Measurements from ENCODE around the gene MKKS. TPM values are rescaled to one million over a fixed set of nuclear protein-coding genes. Genes with fewer than 3 reads are reported as not detected.

Gene MKKS
- total RNA-seq, 1 donor from 2014 or later, result 12.1 TPM

DNA sequence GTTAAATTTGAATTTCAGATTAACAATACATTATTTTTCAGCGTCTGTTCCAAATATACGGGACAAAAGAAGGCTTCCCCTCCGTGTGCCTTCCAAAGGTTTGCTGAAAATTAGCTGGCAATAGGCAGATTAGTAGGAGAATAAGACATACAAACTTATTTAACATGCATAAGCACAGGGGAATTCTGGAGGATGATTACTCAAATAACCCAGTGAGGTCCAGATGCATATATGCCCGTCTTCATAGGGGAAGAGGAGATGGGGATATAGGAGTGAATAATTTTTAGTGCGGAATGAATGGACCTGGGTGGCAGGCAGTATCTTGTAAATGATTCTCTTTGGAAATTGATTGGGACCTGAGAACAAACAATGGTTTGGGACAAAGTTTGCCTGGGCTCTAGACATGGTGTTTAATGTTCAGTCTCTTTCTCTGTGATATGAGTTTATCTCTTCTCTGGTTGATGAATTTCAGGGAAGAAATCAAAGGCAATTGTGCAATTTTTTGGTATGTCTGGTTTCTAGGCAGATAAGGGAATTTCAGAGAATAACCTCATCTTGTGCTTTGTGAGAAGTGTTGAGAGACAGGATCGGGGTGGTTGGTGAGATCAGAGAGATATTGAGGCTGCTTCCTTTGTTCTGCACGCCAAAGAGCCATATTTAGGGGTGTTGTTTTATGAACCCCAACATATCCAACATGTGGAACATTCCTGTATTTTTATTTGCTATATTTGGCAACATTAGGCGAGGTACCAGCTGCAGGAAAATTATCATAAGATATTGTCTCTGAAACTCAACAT, 63.7 kb downstream of the MKKS start:
- ATAC-seq (peak; percentile 77), DNase-seq (ENCODE audit: low spot score) (peak; percentile 50)

DNA sequence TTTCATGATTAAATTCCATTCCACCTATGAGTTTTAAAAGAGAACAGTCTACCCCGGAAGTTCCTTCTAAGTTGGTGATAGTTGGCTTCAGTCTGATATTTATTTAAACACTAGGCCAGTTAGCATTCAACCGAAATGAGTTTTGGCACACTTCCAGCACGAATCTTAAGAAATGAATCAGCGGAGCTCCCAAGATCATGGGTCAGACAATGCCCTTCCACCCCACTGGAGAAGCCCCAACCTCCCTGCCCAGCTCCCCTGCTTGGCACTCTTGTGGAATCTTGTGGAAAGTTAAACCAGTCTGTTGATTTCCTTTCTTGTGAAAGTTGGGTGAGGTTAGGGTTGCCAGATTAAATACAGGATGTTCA, 64.3 kb downstream of the MKKS start:
- DNase-seq (ENCODE audit: low spot score), result peak; percentile 62
- peak; percentile 59 for ATAC-seq

DNA sequence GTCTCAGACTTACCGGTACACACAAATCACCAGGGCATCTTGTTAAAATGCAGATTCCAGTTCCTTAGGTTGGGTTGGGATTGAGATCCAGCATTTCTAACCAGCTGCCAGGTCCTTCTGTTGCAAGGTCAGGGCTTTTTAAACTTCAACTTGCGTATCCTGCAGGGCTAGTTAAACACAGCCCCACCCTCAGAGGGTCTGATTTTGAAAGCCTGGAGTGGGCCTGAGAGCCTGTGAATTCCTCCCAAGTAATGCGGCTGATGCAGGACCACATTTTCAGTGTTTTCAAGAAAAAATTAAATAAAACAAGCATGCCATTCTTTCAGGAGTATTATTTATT, 65.3 kb downstream of the MKKS start:
- DNase-seq (ENCODE audit: low spot score), result no peak
- peak; percentile 3 for ATAC-seq

DNA sequence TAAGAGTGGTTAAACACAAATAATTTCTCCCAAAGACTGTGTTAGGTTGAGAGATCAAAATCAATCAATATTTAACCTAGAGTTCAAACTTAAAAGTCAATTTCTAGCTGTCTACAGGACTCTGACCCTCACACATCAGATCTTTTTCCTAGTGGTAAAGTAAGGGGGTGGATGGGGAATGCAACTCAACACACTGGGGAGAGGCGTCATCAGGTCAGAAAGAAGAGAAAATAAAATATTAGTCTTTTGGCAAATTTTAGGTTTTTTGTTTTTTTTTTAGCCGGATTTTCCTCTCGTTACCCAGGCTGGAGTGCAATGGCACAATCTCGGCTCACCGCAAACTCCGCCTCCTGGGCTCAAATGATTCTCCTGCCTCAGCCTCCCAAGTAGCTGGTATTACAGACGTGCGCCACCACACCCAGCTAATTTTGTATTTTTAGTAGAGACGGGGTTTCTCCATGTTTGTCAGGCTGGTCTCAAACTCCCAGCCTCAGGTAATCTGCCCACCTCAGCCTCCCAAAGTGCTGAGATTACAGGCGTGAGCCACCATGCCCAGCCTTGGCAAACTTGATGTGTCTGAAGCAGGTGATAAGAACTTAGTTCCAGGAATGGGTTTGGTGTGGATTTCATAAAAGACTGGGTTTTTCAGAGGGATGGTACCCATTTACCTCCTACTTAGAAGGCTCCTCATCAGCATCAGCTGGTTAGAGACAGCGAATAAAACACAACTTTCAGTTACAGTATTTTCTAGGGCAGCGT, 65.9 kb downstream of the MKKS start:
- DNase-seq (ENCODE audit: low spot score) (peak; percentile 50), ATAC-seq (peak; percentile 78)

DNA sequence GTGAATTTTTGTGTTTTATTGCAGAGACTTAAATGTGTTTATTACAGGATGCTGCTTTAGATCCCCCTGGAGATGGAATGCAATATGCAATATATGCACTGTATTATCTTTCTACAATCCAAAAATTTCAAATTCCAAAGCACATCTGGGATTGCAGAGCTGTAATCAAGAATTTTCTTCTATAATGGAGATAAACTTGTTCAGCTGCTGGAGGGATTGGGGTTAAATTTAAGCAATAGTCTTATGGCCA, 66.4 kb downstream of the MKKS start:
- DNase-seq (ENCODE audit: low spot score), result no peak
- no peak for ATAC-seq

DNA sequence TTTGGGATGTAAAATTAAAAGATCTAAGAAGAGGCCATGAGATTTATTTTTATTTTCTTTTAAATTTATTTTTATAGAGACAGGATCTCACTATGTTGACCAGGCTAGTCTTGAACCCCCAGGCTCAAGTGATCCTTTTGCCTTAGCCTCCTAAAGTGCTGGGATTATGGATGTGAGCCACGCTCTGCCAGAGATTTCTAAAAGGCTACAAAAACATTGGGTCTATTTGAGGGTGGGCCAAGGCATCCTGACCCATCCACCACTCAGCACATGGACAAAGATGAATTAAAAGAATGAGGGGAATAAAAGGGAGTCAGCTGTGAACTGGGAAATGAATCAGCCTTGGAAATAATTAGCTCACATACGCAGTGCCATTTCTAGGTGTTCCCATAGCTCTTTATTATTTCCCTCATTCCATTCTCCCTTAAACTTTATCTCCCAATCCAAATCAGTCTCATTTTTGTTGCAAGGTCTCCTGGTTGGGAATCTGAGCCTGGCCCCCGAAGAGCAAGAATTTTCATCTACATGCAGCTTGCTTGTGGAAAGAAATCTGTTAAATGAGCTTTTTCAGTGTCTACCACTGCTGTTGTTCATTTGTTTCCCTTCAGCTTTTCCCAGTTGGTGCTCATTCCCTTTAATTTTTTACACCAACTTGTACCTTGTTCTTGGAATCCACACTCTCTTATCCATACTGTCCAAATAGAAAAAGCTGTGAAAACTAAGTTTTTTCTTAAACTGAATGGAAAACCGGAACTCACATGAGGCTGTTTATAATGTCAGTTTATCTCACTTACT, 66.9 kb downstream of the MKKS start:
- ATAC-seq, result no peak
- DNase-seq (ENCODE audit: low spot score), result no peak

DNA sequence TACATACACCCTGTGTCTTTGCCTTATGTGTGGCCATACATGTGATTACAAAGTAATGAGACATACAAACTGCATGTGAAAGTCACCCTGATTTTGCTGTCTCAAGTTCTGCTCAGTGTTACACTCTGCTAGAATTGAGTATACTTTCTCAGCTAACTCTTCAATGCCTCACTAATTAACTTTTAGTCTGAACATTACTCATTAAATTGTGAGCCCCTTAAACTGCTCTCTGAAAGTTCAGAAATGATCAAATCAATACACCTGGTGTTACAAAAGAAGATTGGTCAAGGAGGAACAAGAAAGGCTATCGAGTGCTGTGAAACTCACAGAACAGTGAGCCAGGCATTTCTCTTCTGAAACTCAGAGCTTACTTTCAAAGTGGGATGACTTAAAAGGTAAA, 71.3 kb downstream of the MKKS start:
- DNase-seq (ENCODE audit: low spot score) (no peak), ATAC-seq (no peak)

DNA sequence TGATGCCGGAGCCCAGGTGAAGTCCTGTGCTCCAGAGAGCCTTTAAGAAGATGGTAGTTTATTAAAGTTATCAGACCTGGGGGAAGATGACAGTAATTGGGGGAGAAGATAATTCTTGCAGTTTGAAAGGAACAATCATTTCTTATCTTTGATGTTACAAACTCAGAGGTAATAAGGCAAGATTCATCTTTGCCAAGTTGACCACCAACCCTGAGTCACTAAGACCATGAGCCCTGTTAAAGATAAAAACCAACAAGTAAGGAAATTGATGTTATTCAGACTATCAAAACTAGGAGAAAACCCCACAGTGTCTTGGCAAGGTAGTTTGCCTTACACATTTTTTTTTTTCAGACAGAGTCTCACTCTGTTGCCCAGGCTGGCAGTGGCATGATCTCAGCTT, 73.1 kb downstream of the MKKS start:
- no peak for DNase-seq (ENCODE audit: low spot score)
- no peak for ATAC-seq

DNA sequence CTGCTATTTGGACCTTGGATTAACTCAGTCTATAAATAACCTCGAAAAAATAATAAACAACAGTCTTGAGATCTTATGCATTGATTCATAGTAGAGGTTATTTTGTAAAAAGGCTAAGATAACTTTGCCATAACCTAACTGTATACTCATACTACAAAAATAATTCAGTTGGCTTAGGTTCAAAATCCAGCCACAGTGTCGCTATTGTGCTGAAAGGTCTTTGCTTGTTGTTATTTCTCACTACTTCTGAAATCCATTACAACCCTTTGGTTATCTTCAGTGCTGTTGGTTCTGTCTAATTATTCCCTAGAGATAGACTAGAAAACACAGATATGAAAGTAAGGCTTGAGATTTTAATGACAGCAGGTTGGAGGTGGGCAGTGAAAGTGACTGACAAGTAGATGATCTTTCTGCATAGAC, 74.4 kb downstream of the MKKS start:
- ATAC-seq (peak; percentile 58), DNase-seq (ENCODE audit: low spot score) (no peak)

DNA sequence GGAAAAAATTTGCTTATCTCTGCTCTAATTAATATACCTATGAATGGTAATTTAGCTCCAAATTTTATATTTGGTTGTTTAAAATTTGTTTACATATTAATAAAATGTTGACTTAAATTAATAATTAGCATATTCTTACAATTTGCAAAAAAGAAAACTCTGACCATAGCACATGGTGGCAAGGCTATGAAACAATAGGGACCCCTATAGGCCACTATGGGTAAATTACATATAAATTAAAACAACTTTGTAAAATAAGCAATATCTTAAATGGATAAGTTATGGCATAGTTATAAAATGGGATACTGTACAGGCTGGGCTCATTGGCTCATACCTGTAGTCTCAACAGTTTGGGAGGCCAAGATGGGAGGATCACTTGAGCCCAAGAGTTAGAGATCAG, 76.0 kb downstream of the MKKS start:
- ATAC-seq, result no peak
- no peak for DNase-seq (ENCODE audit: low spot score)

DNA sequence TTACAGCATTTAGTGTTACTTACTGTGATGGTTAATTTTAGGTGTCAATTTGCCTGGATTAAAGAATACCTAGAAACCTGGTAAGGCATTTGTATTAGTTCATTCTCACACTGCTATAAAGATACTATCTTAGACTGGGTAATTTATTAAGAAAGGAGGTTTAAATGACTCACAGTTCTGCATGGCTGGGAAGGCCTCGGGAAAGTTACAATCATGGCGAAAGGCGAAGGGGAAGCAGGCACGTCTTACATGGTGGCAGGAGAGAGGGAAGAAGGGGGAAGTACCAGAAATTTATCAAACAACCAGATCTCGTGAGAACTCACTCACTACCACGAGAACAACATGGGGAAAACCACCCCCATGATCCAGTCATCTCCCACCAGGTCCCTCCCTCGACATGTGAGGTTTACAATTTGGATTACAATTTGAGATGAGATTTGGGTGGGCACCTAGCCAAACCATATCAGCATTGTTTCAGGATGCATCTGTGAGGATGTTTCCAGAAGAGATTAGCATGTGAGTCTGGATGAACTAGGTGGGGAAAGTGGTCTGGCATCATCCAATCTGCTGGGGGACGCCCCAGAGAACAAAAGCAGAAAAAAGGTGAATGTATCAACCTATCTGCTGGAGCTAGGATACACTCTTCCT, 76.8 kb downstream of the MKKS start:
- no peak for ATAC-seq

DNA sequence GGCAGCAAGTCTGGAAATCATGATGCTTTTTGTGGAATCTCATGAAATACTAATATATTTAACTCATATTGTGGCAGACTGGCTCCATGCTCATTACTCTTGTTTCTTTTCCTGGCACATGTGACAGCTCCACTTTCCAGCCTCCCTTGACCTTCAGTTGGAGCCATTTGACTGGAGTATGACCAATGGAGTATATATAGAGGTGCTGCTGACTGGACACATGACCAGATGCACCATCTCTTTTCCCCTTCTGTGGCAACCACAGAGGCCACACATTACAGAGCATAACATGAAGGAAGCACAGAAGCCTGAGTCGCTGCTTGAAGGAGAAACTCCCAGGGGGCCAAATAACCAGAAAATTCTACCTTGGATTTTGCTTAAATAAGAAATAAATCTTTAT, 77.4 kb downstream of the MKKS start:
- DNase-seq (ENCODE audit: low spot score), result no peak
- ATAC-seq, result no peak

More for the DNA sequence above, 76.8 kb downstream of the MKKS start:
- DNase-seq (ENCODE audit: low spot score), result no peak

DNA sequence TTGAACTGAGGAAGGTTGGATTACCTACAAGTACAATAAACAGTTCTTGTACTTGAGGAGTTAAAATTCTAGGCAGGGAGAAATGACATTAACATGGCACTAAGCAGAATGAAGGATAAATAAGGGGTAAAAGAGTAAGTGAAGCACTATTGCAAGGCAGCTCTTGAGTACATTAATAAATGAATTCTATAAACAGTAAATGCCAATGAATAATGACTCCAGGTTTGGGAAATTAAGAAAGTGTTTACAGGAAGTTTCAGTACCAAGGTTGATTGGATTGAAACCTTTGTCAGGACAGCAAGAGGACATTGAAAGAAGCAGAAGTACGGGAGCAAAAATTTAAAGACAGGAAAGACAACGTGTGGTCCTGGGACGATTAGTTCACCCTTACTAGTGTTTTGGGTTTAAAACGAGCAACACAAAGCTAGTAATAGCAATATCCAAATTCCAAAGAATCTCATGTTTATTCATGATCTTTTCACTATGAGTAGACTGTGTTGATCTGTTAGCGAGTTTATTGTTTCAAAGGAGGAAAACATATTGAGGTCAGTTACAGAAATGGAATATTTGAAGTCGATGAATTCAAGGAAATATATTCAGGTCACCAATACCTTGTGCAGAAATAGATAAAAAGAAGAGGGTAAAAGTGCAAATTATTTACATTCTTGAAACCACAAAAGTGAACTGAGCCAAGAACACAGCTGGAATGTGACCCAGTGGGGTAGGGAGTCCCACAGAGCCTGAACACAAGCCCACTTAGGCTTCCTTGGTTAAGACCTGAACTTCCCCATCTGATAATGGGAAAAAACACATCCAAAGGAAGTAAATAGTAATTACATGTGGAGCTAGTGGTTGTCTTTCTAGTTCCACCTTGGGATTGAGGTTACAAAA, 80.8 kb downstream of the MKKS start:
- ATAC-seq (no peak), DNase-seq (ENCODE audit: low spot score) (no peak)

Other genes with a start within 250 kb of the MKKS start
- not detected for gene SNAP25, start 215.4 kb downstream of the MKKS start, total RNA-seq
- 3.0 TPM for gene SLX4IP, start 1.1 kb upstream of the MKKS start, total RNA-seq
- 4.3 TPM for gene JAG1, start 239.8 kb upstream of the MKKS start, total RNA-seq

Measured in left lobe of liver (tissue), 2 donors.